HL-60/S4 treated with retinoic acid at 250 ng/mL for 4 days and 3 days (cell line): Measurements from ENCODE around the gene CAPN9.
"Not testable (repeated sequence)": the region's sequence is repeated elsewhere in the genome, so short reads cannot be mapped to it uniquely, and the experiment has no call there.

Experiments
- in situ Hi-C: fragments of 300-500 bp; cut with MboI; formaldehyde crosslinking; loops from 2 replicates; pipeline ENCODE4 v1.7.0; 2022; ENCODE audit warnings: low sequenced_read_pairs

Gene CAPN9

DNA sequence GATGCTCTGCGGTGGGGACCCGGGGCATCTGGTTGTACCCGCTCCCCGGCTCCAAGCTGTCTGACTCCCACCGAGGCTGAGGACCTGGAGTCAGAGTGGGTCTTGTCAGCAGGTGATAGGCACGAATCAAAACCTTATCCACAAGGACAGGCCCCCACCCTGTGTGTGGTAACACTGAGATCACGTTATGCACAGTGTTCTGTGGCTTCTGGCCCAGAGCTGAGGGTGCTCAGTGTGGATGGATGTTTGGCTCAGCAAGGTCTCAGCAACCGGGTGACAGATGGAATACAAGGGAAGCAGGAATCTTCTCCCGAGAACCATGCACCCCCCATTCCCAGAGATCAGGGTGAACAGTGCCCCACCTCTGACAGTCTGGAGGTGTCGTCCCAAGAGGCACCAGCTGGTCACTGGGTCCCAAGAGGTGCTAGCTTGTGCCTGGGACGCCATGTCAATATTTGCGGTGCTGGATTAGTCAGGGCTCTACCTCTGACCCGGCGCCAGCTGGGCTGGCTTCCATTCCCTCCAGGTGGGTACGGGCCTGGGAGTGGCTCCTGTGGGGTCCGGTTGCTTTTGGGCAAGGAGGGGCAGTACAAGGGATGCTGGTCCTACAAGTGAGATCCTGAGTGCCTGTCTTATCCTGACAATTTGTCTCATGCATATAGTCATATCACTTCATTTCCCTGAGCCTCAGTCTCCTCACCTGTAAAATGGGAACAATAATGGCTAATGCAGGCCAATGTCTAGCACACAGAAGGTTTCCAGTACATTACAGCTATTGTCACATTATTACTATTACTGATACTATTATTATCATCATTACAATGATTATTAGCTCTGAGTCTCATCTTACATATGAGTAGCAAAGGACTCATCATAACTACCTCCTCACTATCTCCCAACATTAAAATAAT is 957 bp downstream of the CAPN9 start:
- in situ Hi-C loops, result no loop called here

DNA sequence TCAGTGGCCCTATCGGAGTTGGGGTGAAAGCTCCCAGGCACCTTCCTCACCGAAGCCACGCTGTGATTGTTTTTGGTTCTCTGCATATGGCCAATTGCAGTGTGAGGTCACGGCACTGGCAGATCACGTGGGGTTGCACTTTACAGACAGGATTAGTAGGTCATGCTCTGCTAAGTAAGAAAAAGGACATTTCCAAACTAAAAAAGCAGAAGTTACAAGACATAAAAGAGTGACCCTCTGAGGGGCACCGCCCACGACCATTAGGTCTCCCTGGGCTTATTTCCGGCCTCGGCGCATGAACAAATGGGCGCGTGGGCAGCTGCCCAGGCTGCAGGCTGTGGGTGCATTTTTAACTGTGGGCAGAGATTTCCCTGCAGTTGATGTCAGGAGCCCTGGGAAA is 2.0 kb downstream of the CAPN9 start:
- in situ Hi-C loops, result no loop called here

DNA sequence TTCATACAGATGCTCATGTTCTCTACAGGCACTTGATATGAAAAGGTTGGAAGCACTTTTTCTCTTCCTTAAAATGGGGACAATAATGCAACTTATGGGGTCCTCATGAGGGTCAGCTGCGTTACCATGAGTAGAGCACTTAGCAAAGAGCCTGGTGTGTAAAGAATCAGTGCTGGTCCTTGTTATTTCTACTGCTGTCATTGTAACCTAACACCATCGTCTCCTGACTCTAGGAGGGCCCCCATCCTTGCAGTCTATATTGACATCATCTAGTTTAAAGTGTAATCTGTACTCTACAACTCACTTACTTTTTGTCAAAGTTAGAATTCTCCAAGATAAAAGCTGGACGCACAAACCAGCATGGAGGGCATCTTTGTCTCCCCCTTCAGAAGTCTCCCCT is 2.4 kb downstream of the CAPN9 start:
- in situ Hi-C loops, result no loop called here

DNA sequence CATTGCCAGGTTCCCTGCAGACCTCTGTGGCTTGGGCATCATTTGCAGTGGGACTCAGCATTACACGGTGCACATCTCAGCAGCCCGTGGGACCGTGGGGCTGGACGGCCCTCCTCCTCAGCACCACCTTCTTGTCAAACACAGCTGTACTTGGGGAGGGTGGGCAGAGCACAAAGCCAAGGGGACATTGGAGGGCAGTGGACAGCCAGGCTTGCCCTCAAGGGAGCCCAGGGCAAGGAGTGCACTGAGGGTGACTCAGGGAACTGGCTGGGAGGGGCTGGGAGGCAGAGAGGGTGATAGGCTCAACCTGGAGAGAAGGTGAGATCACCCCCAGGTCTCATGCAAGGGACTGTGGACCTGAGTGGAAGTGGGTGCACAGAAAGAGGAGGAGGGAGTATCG is 3.4 kb downstream of the CAPN9 start:
- in situ Hi-C loops, result no loop called here

DNA sequence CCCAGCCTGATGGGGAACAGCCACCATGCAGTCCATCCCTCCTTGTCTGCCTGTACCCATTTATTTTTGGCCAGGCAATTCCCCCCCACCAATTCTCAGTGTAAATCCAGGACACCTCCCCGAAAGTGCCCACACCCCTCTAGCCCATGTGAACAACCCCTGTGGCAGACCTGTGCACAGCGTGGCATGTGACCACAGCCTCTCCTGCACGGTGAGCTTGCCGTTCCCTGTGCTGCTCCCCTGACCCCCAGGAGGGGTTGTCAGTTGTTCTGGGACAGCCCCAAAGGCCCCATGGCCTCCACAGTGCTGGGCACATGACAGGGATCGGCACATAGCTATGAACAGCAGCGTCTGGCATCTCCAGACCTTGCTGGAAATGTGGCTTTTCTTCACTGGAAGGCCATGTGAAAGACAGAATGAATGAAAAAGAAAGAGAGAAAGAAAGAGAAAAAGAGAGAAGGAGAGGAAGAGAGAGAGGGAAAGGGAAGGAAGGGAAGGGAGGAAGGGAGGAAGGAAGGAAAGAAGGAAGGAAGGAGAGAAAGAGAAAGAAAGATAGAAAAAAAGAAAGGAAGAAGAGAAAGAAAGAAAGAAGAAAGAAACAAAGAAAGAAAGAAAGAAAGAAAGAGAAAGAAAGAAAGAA is 3.9 kb downstream of the CAPN9 start:
- in situ Hi-C loops, result no loop called here

DNA sequence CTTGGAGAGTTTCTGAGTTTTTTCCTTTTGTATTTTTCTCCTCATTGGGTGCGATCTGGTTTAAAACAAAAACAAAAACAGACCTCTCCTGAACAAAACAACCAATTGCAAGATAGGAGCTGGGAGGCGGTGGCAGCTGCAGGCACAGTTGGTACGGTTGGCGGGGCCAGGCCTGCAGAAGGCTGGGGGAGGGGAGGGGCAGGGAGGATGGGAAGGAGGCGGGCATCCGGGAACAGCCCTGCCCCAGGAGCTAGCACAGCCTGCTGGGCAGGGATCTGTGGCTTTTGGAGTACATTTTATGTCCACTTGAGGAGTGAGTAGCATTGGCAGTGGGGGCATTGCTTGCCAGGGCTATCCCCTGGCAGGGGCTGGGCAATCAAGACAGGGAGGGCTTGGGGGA is 5.2 kb downstream of the CAPN9 start:
- in situ Hi-C loops, result no loop called here

DNA sequence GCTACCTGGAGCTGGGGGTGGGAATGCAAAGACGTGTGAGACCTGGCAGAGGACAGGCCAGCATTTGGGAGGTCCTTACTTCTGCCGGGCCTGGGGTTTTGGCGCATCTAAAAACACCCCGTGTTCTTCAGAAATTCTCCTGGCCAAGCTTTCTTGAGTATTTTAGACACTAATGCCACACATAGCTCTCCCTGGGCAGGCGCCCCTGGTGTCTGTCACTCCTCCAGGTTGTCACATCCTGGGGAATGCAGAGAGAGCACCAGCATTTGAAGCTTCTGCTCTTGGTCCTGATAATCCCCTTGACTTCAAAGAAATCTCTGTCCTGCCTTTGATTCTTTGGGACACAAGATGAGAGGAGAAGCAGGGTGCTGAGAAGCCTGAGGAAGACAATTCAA is 6.0 kb downstream of the CAPN9 start:
- in situ Hi-C loops, result no loop called here

DNA sequence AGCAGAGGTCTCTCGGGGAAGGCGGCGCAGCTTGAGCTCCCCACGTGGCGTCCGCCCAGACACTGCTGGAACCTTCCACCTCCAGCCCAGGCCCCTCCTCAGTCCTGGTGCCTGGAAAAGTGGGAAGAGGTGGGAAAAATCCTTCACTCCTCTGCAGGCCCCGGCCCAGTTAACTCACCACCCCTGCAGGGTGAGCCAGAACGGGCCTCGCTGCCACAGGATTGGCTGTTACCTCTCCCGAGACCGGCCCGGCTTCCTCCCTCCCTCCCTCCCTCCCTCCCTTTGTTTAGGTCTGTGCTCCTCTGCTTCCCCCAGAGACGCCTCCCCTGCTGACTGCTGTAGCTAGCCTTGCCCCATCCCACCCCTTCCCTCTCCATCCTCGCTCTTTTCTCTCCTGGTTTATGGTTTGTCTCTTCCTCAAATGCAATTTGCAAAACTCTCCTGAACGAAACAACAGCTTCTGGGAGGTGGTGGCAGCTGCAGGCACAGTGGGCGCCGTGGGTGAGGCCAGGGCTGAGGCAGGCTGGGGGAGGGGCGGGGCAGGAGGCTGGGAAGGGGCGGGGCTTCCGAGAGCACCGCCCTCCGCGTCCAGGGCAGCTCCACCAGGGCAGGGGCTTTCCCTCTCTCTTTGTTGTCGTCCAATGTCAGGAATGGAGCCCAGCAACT is 6.5 kb downstream of the CAPN9 start:
- in situ Hi-C loops, result no loop called here

DNA sequence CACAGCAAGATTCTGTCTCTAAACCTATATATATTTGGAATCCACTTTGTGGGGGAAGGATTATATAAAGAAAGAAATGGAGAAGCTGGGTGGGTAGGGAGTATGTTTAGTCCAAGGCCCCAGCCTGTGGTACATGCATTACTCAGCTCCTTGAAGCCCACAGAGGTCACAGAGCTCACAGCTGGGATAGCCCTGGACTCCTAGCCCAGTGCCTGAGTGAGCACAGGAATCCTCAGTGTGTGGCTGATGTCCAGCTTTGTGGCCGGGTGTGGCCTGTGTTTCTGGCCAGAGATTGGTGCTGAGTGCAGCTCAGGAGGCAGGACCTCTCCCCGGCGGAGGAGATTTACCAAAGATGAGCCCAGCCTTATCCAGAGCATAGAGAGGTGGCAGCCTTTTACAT is 7.6 kb downstream of the CAPN9 start:
- in situ Hi-C loops, result no loop called here

DNA sequence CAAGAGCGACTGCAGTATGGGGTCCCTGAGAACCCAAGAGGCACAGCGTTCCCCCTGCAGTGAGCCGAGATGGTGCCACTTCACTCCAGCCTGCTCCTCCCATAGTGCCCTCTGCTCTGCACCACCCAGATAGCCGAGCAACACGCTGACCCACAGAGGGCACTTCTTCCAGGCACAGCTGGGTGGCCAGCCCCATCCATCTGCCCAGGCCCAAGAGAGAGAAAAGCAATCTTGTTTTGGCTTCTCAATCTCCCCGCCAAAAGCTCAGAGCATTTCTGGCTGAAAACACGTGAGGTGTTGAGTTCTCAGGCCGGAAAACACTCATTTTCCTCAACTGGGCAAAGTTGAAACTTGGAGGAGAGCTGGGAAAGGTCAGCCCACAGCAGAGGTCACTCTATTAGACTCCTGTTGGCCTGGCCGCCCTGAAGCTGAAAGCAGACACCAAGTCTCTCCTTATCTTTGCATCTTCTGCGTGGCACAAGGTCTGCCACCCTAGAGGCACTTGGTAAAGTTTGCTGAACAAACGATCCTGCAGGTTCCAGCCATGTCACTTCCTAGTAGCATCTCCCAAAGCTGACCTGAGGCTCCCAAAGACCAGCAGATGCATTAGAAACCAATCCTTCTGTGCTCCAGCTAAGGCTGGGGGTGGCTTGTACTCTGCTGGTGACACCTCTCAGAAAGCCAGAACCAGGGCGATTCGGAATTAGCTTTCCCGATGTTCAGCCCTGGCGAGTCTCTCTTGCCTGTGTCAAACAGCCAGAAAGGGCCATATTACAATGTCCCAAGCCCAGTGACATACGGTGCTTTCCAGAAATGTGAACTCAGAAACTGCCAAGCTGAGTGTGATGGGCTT is 10.9 kb downstream of the CAPN9 start:
- in situ Hi-C loops, result no loop called here

DNA sequence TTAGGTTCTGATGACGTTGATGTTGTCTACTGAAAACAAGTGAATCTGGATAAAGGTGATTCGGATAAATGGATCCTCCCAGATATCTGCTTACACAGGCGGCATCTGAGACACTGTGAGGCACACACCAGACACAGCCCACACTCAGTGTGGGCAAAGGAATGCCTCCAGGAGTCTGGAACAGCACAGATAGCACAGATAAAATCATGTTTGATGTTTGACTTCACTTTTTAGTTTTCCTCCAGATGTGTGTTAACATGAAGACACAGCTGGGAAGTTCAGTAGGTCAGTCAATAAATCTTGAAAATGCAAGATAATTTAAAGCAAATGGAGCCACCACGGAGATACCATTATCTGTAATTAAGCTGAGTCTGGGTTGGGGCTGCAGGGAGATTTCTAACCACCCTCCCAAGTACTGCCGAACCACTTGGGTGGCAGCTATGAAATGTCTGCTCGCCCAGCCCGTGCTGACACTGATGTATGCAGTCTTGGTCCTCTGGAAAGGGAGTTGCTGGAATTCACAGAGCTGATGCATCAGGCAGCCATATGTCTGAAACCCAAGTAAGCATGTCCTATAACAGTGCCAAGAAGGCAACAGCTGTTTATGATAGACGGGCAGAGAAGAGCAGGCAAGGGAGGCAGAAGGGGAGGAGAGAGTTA is 11.7 kb downstream of the CAPN9 start:
- in situ Hi-C loops, result no loop called here

DNA sequence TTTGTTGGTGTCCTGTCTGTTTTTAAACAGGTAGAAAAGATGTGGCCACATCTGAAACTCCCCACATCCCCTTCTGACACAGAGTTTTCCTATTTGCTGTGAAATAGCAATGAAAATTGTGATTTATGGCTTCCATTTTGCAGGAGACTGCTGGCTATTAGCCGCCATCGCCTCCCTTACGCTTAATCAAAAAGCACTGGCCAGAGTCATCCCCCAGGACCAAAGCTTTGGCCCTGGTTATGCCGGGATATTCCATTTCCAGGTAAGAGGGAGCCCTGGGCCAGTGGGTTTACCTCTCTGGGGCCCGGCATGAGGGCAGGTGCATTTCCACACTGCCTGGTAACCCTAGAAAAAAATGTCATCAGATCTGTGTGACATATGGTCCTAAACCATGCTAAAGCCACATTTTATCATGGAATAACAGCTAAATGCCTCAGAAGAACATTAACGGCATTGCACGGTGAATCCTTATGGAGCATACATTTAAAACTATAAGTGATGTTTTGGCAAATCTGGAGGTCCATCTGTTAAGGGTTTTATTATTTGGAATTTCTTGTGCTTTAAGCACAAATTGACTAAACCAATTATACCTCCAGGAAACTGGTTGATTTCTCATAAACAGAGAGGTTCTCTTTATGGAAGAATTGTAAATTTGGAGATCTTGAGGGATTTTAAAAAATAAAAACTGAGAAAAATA is 12.3 kb downstream of the CAPN9 start:
- in situ Hi-C loops, result no loop called here

DNA sequence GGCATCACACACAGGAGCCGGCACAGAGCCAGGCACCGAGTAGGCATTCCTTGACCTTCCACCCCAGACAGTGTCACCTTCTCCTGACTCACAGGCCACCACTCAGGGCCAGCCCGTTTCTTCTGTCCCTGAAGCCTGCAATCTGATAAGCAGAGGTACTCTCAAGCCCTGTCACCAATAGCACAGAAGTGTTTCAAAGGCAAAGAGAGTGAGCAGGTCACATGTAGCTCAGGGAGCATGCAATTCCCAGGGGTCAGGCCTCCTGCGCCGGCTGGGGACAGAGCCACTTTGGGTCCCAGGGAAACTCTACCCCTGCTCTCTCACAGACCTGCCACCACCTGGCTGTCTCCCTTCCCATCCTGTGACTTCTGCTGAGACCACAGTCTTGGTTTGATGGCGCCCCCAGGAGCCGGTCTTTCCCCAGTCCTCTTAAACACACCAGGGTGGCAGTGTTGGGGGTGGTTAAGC is 13.2 kb downstream of the CAPN9 start:
- in situ Hi-C loops, result no loop called here

DNA sequence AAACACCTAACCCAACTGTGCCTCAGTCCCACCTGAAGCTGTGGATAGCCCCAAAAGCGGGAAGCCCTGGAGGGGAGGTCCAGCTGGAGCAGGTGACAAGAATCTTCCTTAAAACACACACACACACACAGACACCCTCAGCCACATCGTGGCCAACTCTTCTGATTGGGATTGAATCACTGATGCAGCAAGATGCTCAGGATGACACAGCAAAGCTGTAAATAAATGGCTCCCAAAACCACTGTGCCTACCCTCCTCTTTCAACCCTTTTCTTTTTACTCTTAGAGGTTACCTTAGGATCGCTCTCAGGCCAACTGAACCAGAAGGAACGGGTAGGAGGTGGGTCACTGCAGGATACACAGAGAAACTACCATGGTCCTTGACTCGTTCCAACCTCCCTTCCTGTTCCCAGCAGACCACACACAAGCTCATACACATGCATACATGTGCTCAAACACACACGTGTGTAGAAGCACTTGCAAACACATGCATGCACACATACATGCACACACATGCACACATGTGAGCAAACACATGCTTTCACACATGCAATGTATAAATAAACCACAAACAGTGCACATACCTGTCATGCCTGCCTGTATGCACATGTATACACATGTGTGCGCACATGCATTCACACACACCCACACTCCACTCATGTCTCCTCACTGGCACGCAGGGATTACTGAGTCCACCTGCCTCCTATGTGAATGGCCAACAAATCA is 14.4 kb downstream of the CAPN9 start:
- in situ Hi-C loops, result no loop called here

DNA sequence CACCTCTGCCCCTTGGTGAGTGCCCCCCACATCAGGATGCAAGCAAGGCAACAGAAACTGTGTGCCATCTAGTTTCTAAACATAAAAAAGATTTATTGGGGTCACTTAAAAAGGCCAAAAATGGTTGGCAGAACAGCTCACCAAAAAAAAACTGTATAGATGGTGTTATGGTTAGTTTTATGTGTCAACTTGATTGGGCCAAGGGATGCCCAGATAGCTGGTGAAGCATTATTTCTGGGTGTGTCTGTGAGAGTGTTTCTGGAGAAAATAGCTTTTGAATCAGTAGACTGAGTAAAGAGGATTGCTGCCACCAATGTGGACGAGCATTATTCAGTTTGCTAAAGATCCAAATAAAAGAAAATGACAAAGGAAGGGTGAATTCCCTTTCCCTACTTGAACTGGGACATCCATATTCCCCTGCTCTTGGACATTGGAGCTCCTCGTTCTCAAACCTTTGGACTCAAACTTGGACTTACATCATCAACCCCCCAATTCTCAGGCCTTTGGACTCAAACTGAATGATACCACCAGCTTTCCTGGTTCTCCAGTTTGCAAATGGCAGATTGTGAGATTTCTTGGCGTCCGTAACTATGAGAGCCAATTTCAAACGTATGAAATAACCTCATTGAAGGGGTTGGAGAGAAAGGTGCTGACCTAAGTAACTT is 16.9 kb downstream of the CAPN9 start:
- in situ Hi-C loops, result no loop called here

DNA sequence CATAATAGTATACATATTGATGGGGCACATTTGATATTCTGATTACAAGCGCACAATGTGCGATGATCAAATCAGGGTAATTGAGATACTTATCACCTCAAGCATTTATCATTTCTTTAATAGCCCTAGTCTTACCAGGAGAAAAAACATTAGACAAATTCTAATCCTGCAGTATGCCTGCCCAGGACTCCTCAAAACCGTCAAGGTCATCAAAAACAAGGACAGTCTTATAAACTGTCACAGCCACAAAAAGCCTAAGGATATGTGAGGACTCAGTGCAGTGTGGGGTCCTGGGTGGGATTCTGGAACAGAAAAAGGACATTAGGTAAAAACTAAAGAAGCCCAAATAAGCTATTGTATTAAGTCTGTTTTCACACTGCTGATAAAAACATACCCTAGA is 19.1 kb downstream of the CAPN9 start:
- in situ Hi-C loops, result no loop called here

DNA sequence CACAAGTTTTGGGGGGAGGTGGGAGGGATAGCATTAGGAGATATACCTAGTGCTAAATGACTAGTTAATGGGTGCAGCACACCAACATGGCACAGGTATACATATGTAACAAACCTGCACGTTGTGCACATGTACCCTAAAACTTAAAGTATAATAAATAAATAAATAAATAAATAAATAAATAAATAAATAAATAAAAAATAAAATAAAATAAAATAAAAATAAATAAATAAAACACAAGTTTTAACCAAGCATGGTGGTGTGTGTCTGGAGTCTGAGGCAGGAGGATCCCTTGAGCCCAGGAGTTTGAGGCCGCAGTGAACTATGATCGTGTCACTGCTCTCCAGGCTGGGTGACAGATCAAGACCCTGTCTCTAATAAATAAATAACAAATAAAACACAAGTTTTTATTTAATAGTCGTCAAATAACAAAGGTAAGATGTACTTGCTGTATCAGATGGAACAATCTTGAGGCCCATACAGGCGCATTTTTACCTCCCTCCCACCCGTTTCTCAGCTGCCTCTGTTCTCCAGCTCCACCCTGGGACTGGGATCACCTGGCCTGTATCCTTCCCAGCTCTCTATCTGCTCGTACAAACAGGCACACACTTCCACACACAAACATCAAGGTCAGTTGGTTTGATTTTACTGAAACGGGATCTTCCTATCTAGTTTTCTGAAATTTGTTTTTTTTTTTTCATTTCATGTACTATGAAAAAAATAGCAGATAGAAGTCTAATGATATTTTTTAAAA is 20.8 kb downstream of the CAPN9 start:
- in situ Hi-C loops, result not testable (repeated sequence)
